ENCODE results near the gene CMIP.

The CMIP gene

DNA sequence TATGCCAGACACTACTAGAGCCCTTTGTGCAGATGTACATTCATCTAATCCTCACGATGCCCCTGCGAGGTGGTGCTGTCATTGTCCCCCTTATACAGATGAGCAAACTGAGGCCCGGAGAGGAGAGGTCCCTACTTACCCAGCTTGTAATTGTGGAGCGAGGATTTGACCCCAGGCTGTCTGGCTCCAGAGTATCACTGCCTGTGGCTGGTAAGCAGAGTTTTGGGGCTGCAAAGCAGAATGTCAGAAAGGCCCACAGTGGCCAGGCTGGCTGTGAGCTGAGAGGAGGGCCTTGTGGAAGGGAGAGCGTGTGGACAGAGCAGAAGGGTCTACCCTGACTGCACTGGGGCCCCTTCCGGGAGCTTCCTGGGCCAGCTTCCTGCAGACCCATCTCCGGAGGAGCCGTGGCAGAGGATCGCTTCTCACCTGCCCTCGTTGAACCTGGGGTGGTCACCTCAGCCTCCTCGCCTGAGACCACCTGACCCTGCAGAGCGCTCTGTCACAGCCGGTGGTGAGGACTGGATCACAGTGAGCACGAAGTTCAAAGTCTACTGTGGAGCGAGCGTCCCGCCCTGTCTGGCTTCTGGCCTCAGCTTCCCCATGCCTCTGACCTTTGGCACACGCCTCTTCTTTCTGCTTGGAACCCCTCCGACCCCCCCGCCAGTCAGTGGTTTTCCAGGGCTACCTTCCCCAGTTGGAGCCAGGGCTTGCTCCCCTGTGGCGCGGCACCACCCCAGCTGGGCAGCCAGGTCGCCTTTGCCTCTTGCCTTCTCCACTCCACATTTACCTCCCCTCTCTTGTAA lies 12.1 kb downstream of the CMIP start:
- H3K4me3 ChIP-seq (ENCODE audit: low read depth, low read length) = no peak overlapping the region
- H3K27me3 ChIP-seq (ENCODE audit: insufficient read depth, low read length) = no peaks in the 10 kb centered on the region
- no peaks in the 10 kb centered on the region for H3K36me3 ChIP-seq (ENCODE audit: insufficient read depth, low read length)
- no peak overlapping the region for H2AFZ ChIP-seq (ENCODE audit: low read length, unreplicated experiment)
- no peak overlapping the region for H3K27ac ChIP-seq (ENCODE audit: low read depth, low read length)
- peaks cover 17% of the 10 kb centered on the region for H3K79me2 ChIP-seq (ENCODE audit: control insufficient read depth, insufficient read depth, low read length, unreplicated experiment)
- peaks cover 12% of the 10 kb centered on the region for H3K4me1 ChIP-seq (ENCODE audit: control insufficient read depth, insufficient read depth, low read length, unreplicated experiment)

GRCh38 chr16:81457326-81458133 lies 12.9 kb downstream of the CMIP start:
- Histone ChIP-seq H3K79me2 (ENCODE audit: control insufficient read depth, insufficient read depth, low read length, unreplicated experiment) (peaks cover 13% of the 10 kb centered on the region), H3K4me3 (ENCODE audit: low read depth, low read length) (no peak overlapping the region), H3K27me3 (ENCODE audit: insufficient read depth, low read length) (no peaks in the 10 kb centered on the region), H3K36me3 (ENCODE audit: insufficient read depth, low read length) (no peaks in the 10 kb centered on the region), H3K4me1 (ENCODE audit: control insufficient read depth, insufficient read depth, low read length, unreplicated experiment) (peaks cover 12% of the 10 kb centered on the region), H3K27ac (ENCODE audit: low read depth, low read length) (no peak overlapping the region), H2AFZ (ENCODE audit: low read length, unreplicated experiment) (no peak overlapping the region)

- Histone ChIP-seq H3K79me2 (ENCODE audit: control insufficient read depth, insufficient read depth, low read length, unreplicated experiment) (peaks cover 13% of the 10 kb centered on the region), H3K4me1 (ENCODE audit: control insufficient read depth, insufficient read depth, low read length, unreplicated experiment) (peaks cover 12% of the 10 kb centered on the region), H2AFZ (ENCODE audit: low read length, unreplicated experiment) (no peak overlapping the region), H3K27me3 (ENCODE audit: insufficient read depth, low read length) (no peaks in the 10 kb centered on the region), H3K27ac (ENCODE audit: low read depth, low read length) (no peak overlapping the region), H3K4me3 (ENCODE audit: low read depth, low read length) (no peak overlapping the region), H3K36me3 (ENCODE audit: insufficient read depth, low read length) (no peaks in the 10 kb centered on the region)
Observed at GRCh38 chr16:81458149-81458669, 13.6 kb downstream of the CMIP start.

GRCh38 chr16:81458827-81459598 lies 14.4 kb downstream of the CMIP start:
- H3K4me1 ChIP-seq (ENCODE audit: control insufficient read depth, insufficient read depth, low read length, unreplicated experiment) = peaks cover 12% of the 10 kb centered on the region
- H2AFZ ChIP-seq (ENCODE audit: low read length, unreplicated experiment) = no peak overlapping the region
- H3K79me2 ChIP-seq (ENCODE audit: control insufficient read depth, insufficient read depth, low read length, unreplicated experiment) = peaks cover 15% of the 10 kb centered on the region
- H3K27me3 ChIP-seq (ENCODE audit: insufficient read depth, low read length) = no peaks in the 10 kb centered on the region
- no peaks in the 10 kb centered on the region for H3K36me3 ChIP-seq (ENCODE audit: insufficient read depth, low read length)
- no peak overlapping the region for H3K4me3 ChIP-seq (ENCODE audit: low read depth, low read length)
- no peak overlapping the region for H3K27ac ChIP-seq (ENCODE audit: low read depth, low read length)

- peaks cover 12% of the 10 kb centered on the region for H3K4me1 ChIP-seq (ENCODE audit: control insufficient read depth, insufficient read depth, low read length, unreplicated experiment)
- H3K27me3 ChIP-seq (ENCODE audit: insufficient read depth, low read length) = no peaks in the 10 kb centered on the region
- H3K27ac ChIP-seq (ENCODE audit: low read depth, low read length) = no peak overlapping the region
- no peak overlapping the region for H2AFZ ChIP-seq (ENCODE audit: low read length, unreplicated experiment)
- H3K36me3 ChIP-seq (ENCODE audit: insufficient read depth, low read length) = no peaks in the 10 kb centered on the region
- H3K4me3 ChIP-seq (ENCODE audit: low read depth, low read length) = no peak overlapping the region
- peaks cover 12% of the 10 kb centered on the region for H3K79me2 ChIP-seq (ENCODE audit: control insufficient read depth, insufficient read depth, low read length, unreplicated experiment)
Observed at GRCh38 chr16:81460075-81460474, 15.5 kb downstream of the CMIP start.

GRCh38 chr16:81461243-81461642 lies 16.6 kb downstream of the CMIP start:
- Histone ChIP-seq H2AFZ (ENCODE audit: low read length, unreplicated experiment) (no peak overlapping the region), H3K4me3 (ENCODE audit: low read depth, low read length) (no peak overlapping the region), H3K4me1 (ENCODE audit: control insufficient read depth, insufficient read depth, low read length, unreplicated experiment) (peaks cover 12% of the 10 kb centered on the region), H3K27me3 (ENCODE audit: insufficient read depth, low read length) (no peaks in the 10 kb centered on the region), H3K79me2 (ENCODE audit: control insufficient read depth, insufficient read depth, low read length, unreplicated experiment) (peaks cover 16% of the 10 kb centered on the region), H3K36me3 (ENCODE audit: insufficient read depth, low read length) (no peaks in the 10 kb centered on the region), H3K27ac (ENCODE audit: low read depth, low read length) (no peak overlapping the region)

GRCh38 chr16:81461766-81462165 lies 17.2 kb downstream of the CMIP start:
- Histone ChIP-seq H3K27me3 (ENCODE audit: insufficient read depth, low read length) (no peaks in the 10 kb centered on the region), H2AFZ (ENCODE audit: low read length, unreplicated experiment) (no peak overlapping the region), H3K4me1 (ENCODE audit: control insufficient read depth, insufficient read depth, low read length, unreplicated experiment) (peaks cover 12% of the 10 kb centered on the region), H3K4me3 (ENCODE audit: low read depth, low read length) (no peak overlapping the region), H3K79me2 (ENCODE audit: control insufficient read depth, insufficient read depth, low read length, unreplicated experiment) (peaks cover 21% of the 10 kb centered on the region), H3K36me3 (ENCODE audit: insufficient read depth, low read length) (no peaks in the 10 kb centered on the region), H3K27ac (ENCODE audit: low read depth, low read length) (no peak overlapping the region)

- no peaks in the 10 kb centered on the region for H3K36me3 ChIP-seq (ENCODE audit: insufficient read depth, low read length)
- peaks cover 25% of the 10 kb centered on the region for H3K79me2 ChIP-seq (ENCODE audit: control insufficient read depth, insufficient read depth, low read length, unreplicated experiment)
- H3K4me3 ChIP-seq (ENCODE audit: low read depth, low read length) = no peak overlapping the region
- H2AFZ ChIP-seq (ENCODE audit: low read length, unreplicated experiment) = no peak overlapping the region
- H3K4me1 ChIP-seq (ENCODE audit: control insufficient read depth, insufficient read depth, low read length, unreplicated experiment) = peaks cover 7% of the 10 kb centered on the region
- H3K27ac ChIP-seq (ENCODE audit: low read depth, low read length) = no peak overlapping the region
- no peaks in the 10 kb centered on the region for H3K27me3 ChIP-seq (ENCODE audit: insufficient read depth, low read length)
Observed at GRCh38 chr16:81462683-81463082, 18.1 kb downstream of the CMIP start.

DNA sequence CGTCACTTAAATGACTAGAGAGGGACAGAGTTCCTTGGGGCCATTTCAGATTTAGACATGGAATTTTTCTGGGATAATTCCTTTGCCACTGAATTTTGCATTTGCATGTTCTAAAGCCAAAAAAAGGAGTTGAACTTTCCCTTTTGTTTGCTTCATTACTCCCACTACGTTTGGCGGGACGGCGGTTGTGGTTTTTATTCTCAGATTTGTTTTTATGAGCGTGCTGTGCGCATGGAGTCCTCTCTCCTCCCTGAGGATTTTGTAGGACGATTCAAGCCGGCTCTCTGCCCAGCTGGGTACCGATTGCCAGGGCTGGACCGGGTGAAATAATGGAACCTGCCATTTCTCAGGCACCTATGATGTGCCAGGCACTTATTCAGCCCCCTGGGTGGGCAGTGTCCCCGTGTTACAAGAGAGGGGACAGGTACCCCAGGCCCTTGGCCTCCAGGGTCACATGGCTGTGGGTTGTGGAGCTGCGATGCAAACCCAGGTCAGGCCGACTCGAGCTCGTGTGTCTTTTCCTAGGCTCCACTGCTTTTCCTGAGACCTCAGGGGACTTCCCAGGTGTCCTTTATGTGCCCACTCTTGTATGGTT lies 18.8 kb downstream of the CMIP start:
- Histone ChIP-seq H3K79me2 (ENCODE audit: control insufficient read depth, insufficient read depth, low read length, unreplicated experiment) (peaks cover 27% of the 10 kb centered on the region), H3K4me1 (ENCODE audit: control insufficient read depth, insufficient read depth, low read length, unreplicated experiment) (no peaks in the 10 kb centered on the region), H3K36me3 (ENCODE audit: insufficient read depth, low read length) (no peaks in the 10 kb centered on the region), H3K4me3 (ENCODE audit: low read depth, low read length) (no peak overlapping the region), H2AFZ (ENCODE audit: low read length, unreplicated experiment) (no peak overlapping the region), H3K27me3 (ENCODE audit: insufficient read depth, low read length) (no peaks in the 10 kb centered on the region), H3K27ac (ENCODE audit: low read depth, low read length) (no peak overlapping the region)

DNA sequence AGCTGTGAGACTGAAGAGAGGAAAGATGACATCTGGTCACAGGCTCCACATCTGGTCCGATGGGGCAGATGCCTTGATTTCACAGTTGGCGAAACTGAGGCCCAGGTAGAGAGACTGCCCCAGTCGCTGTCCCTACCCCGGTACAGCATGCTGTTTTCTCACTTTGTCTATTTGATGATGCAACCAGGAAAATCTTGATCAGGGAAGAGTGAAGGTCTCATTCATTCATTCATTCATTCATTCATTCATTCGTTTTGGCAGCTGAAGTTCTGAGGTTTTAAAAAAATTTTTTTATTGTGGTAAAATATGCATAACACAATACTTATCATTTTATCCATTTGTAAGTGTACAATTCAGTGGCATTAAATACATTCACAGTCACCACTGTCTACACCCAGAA lies 19.7 kb downstream of the CMIP start:
- Histone ChIP-seq H3K4me1 (ENCODE audit: control insufficient read depth, insufficient read depth, low read length, unreplicated experiment) (no peaks in the 10 kb centered on the region), H3K27ac (ENCODE audit: low read depth, low read length) (no peak overlapping the region), H2AFZ (ENCODE audit: low read length, unreplicated experiment) (no peak overlapping the region), H3K79me2 (ENCODE audit: control insufficient read depth, insufficient read depth, low read length, unreplicated experiment) (peaks cover 29% of the 10 kb centered on the region), H3K4me3 (ENCODE audit: low read depth, low read length) (no peak overlapping the region), H3K27me3 (ENCODE audit: insufficient read depth, low read length) (no peaks in the 10 kb centered on the region), H3K36me3 (ENCODE audit: insufficient read depth, low read length) (no peaks in the 10 kb centered on the region)

Data from ACC112 (cell line).